Kidney (tissue), 14 donors: ENCODE results near the gene LRP5. TPM values are rescaled to one million over a fixed set of nuclear protein-coding genes. Genes with fewer than 3 reads are reported as not detected.

Source experiments
- DNase-seq, 5 donors: peaks; one replicate each; pipeline ENCODE4 v3.0.0-alpha.2; 2013 to 2020
- FAIRE-seq: peaks from 2 replicates; lab custom pipeline; 2012; peaks lifted over from hg19 to GRCh38; lab: Jason Lieb, UNC
- H3K27ac ChIP-seq, 2 donors: one replicate each; pipeline ENCODE4 v1.7.0; 2013; ENCODE audit warnings: low read depth in 2 of 2, low read length in 2 of 2, inconsistent platforms in 1 of 2
- H3K27me3 ChIP-seq: one replicate; pipeline ENCODE4 v1.7.1; 2013; ENCODE audit warnings: low read length, inconsistent platforms; ENCODE audit not compliant: control insufficient read depth, insufficient read depth
- H3K36me3 ChIP-seq, 3 donors: one replicate each; pipeline versions ENCODE4 v1.7.0 to v1.7.1; 2013; ENCODE audit warnings: low read length in 3 of 3, control low read depth in 1 of 3, inconsistent platforms in 1 of 3; ENCODE audit not compliant: insufficient read depth in 3 of 3, control insufficient read depth in 2 of 3
- H3K4me1 ChIP-seq, 3 donors: one replicate each; pipeline versions ENCODE4 v1.7.0 to v1.7.1; 2013; ENCODE audit warnings: low read length in 3 of 3, inconsistent platforms in 1 of 3, low read depth in 1 of 3; ENCODE audit not compliant: control insufficient read depth in 2 of 3, insufficient read depth in 2 of 3
- H3K4me3 ChIP-seq, 3 donors: one replicate each; pipeline versions ENCODE4 v1.7.0 to v1.8.1; 2013; ENCODE audit warnings: low read length in 3 of 3, control low read depth in 1 of 3, inconsistent platforms in 1 of 3
- H3K9ac ChIP-seq, 3 donors: one replicate each; pipeline versions ENCODE4 v1.7.0 to v1.7.1; 2013; ENCODE audit warnings: low read length in 3 of 3, control low read depth in 1 of 3, inconsistent platforms in 1 of 3
- H3K9me3 ChIP-seq, 3 donors: one replicate each; pipeline versions ENCODE4 v1.7.0 to v1.7.1; 2013; ENCODE audit warnings: low read length in 3 of 3, control low read depth in 1 of 3, inconsistent platforms in 1 of 3; ENCODE audit not compliant: control insufficient read depth in 2 of 3, insufficient read depth in 1 of 3
- intact Hi-C: fragments of 100-400 bp; cut with DNase I; formaldehyde crosslinking; loops from one replicate; pipeline ENCODE4 v1.11.1; 2022
- polyA plus RNA-seq: library from polyadenylated mRNA; stranded (reverse); fragments of 350-450 nt; fragmentation: Illumina TruSeq; extraction: RNeasy Lipid Tissue Mini Kit (QIAGEN cat#74804); gene quantifications from one replicate; pipeline ENCODE4 v1.2.3, GENCODE V29; 2014; ENCODE audit warnings: low read depth, low replicate concordance; ENCODE audit not compliant: insufficient read depth
- total RNA-seq: library from RNA; stranded (reverse); fragmentation: NEBNext Ultra II Directional; extraction: Animal tissue kit (Norgen Biotek cat#: 25700); gene quantifications from one replicate; pipeline ENCODE4 v1.2.1, GENCODE V29; 2021
- TF ChIP-seq, protein P1 (sequence below): IDR thresholded peaks from 3 replicates; pipeline ENCODE4 v1.5.1; 2012; ENCODE audit warnings: mild to moderate bottlenecking, moderate library complexity, borderline replicate concordance; ENCODE audit not compliant: insufficient read depth; ENCODE audit errors: extremely low read depth
- donor health status: control.
- donor health status: control.
- donor health status: control.
- donor health status: control.
- donor health status: control.
- donor health status: DM: yes; HTN: yes; CAD: no.
- donor health status: Normal renal cell carcinoma (clear cell type).

The LRP5 gene
- total and polyA plus RNA-seq, 2 donors from 2014 or later, result 55.4 to 71.3 TPM

DNA sequence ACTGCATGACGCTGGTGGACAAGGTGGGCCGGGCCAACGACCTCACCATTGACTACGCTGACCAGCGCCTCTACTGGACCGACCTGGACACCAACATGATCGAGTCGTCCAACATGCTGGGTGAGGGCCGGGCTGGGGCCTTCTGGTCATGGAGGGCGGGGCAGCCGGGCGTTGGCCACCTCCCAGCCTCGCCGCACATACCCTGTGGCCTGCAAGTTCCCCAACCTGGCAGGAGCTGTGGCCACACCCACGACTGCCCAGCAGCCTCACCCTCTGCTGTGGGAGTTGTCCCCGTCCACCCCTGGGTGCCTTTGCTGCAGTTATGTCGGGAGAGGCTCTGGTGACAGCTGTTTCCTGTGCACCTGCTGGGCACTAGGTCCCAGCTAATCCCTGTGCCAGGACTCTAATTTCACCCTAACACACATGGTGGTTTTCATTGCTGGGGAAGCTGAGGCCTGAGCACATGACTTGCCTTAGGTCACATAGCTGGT, 99.2 kb downstream of the LRP5 start:
- FAIRE-seq (no peak), DNase-seq (no peak)
- Histone ChIP-seq H3K9ac (no peak overlapping the region), H3K9me3 (no peaks in the 10 kb centered on the region), H3K36me3 (peaks cover 4 to 52% (median 33%) of the 10 kb centered on the region in 3 donors), H3K27ac (no peak overlapping the region), H3K27me3 (no peaks in the 10 kb centered on the region), H3K4me3 (no peak overlapping the region), H3K4me1 (peaks cover 0 to 3% (median 0%) of the 10 kb centered on the region in 3 donors)
- TF ChIP-seq, protein P1, sequence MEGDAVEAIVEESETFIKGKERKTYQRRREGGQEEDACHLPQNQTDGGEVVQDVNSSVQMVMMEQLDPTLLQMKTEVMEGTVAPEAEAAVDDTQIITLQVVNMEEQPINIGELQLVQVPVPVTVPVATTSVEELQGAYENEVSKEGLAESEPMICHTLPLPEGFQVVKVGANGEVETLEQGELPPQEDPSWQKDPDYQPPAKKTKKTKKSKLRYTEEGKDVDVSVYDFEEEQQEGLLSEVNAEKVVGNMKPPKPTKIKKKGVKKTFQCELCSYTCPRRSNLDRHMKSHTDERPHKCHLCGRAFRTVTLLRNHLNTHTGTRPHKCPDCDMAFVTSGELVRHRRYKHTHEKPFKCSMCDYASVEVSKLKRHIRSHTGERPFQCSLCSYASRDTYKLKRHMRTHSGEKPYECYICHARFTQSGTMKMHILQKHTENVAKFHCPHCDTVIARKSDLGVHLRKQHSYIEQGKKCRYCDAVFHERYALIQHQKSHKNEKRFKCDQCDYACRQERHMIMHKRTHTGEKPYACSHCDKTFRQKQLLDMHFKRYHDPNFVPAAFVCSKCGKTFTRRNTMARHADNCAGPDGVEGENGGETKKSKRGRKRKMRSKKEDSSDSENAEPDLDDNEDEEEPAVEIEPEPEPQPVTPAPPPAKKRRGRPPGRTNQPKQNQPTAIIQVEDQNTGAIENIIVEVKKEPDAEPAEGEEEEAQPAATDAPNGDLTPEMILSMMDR, result no peak
- intact Hi-C loops, result no loop called here

DNA sequence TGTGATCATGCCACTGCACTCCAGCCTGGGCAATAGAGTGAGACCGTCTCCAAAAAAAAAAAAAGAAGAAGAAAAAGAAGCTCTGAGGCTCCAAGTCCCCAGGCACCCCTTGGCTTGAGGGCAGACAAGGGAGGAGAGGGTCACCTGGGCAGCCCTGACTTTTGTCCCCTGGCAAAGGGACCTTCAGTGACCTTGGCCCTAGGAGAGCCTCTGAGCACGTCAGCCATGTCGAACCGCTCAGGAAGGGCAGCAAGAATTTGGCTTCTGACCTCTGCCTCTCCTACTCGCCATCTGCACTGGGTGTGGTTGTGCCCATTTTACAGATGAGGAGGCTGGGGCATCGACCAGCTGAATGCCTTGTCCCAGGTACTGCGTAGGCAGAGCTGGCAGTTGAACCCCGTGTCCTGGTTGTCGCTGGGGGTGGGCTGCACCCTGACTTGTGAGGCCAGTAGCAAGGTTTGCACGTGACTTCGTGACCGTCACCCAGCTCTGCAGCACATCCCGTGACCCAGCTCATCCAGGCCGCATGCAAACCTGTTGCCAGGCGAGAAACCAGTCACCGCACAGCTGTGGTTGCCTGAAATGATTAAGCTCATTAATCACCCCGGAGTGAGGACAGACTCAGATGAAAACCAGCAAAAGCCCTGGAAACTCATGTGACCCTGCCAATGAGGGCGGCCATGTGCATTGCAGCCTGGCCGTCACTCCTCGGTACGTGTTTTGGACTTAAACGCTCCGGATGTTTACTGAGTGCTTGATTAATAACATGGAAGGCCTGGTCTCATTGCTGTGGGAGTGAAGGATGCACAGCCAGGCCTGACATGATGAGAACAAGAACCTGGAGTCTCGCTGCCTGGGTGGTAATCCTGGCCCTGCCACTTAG, 100.4 kb downstream of the LRP5 start:
- Histone ChIP-seq H3K9me3 (no peaks in the 10 kb centered on the region), H3K27me3 (no peaks in the 10 kb centered on the region), H3K9ac (no peak overlapping the region), H3K4me1 (peaks cover 0 to 3% (median 0%) of the 10 kb centered on the region in 3 donors), H3K36me3 (peaks cover 4 to 57% (median 32%) of the 10 kb centered on the region in 3 donors), H3K4me3 (no peak overlapping the region), H3K27ac (no peak overlapping the region)
- DNase-seq, result peak in 2 of 5 donors; percentile 16 to 54
- intact Hi-C loops, result no loop called here
- TF ChIP-seq, protein P1, result no peak
- FAIRE-seq, result no peak

DNA sequence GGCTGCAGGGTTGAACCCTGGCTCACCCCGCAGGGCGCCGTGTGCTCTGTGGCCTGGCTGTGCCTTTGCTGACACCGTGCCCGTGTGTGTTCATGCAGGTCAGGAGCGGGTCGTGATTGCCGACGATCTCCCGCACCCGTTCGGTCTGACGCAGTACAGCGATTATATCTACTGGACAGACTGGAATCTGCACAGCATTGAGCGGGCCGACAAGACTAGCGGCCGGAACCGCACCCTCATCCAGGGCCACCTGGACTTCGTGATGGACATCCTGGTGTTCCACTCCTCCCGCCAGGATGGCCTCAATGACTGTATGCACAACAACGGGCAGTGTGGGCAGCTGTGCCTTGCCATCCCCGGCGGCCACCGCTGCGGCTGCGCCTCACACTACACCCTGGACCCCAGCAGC, 101.2 kb downstream of the LRP5 start:
- intact Hi-C loops, result no loop called here
- FAIRE-seq, result no peak
- H3K27me3 ChIP-seq, result no peaks in the 10 kb centered on the region
- peak overlapping the region in 1 of 2 donors; percentile 13 for H3K27ac ChIP-seq
- no peaks in the 10 kb centered on the region for H3K9me3 ChIP-seq
- TF ChIP-seq, protein P1, result no peak
- no peak overlapping the region for H3K9ac ChIP-seq
- H3K4me1 ChIP-seq, result peaks cover 0 to 3% (median 0%) of the 10 kb centered on the region in 3 donors
- H3K4me3 ChIP-seq, result no peak overlapping the region
- peaks cover 4 to 54% (median 32%) of the 10 kb centered on the region in 3 donors for H3K36me3 ChIP-seq
- no peak for DNase-seq
